ENCODE data around the gene KCNJ12. TPM values are rescaled to one million over a fixed set of nuclear protein-coding genes. Genes with fewer than 3 reads are reported as not detected.
"Not testable (repeated sequence)": the region's sequence is repeated elsewhere in the genome, so short reads cannot be mapped to it uniquely, and the experiment has no call there.

The KCNJ12 gene
- polyA plus RNA-seq, 1 donor, result 13.8 TPM

- no peak for DNase-seq (ENCODE audit: low read depth)
Observed at GRCh38 chr17:21385281-21385845, 9.2 kb downstream of the KCNJ12 start.

- DNase-seq (ENCODE audit: low read depth), result no peak
Observed at GRCh38 chr17:21387616-21388015, 11.5 kb downstream of the KCNJ12 start.

GRCh38 chr17:21388066-21388465, 11.9 kb downstream of the KCNJ12 start:
- no peak for DNase-seq (ENCODE audit: low read depth)

GRCh38 chr17:21388944-21389343, 12.8 kb downstream of the KCNJ12 start:
- no peak for DNase-seq (ENCODE audit: low read depth)

GRCh38 chr17:21389394-21389793, 13.2 kb downstream of the KCNJ12 start:
- no peak for DNase-seq (ENCODE audit: low read depth)

- DNase-seq (ENCODE audit: low read depth), result no peak
Observed at GRCh38 chr17:21390294-21390693, 14.1 kb downstream of the KCNJ12 start.

- no peak for DNase-seq (ENCODE audit: low read depth)
Observed at GRCh38 chr17:21392266-21392665, 16.1 kb downstream of the KCNJ12 start.

- DNase-seq (ENCODE audit: low read depth), result no peak
Observed at GRCh38 chr17:21394265-21394664, 18.1 kb downstream of the KCNJ12 start.

GRCh38 chr17:21395764-21396163, 19.6 kb downstream of the KCNJ12 start:
- no peak for DNase-seq (ENCODE audit: low read depth)

GRCh38 chr17:21396237-21396636, 20.1 kb downstream of the KCNJ12 start:
- DNase-seq (ENCODE audit: low read depth), result no peak

- no peak for DNase-seq (ENCODE audit: low read depth)
Observed at GRCh38 chr17:21397341-21398190, 21.4 kb downstream of the KCNJ12 start.

GRCh38 chr17:21399474-21400186, 23.5 kb downstream of the KCNJ12 start:
- DNase-seq (ENCODE audit: low read depth), result no peak

GRCh38 chr17:21400187-21400569, 24.0 kb downstream of the KCNJ12 start:
- not testable (repeated sequence) for DNase-seq (ENCODE audit: low read depth)

GRCh38 chr17:21400816-21401593, 24.8 kb downstream of the KCNJ12 start:
- DNase-seq (ENCODE audit: low read depth), result no peak

GRCh38 chr17:21402166-21402571, 26.0 kb downstream of the KCNJ12 start:
- not testable (repeated sequence) for DNase-seq (ENCODE audit: low read depth)

- DNase-seq (ENCODE audit: low read depth), result not testable (repeated sequence)
Observed at GRCh38 chr17:21402926-21403325, 26.8 kb downstream of the KCNJ12 start.

- not testable (repeated sequence) for DNase-seq (ENCODE audit: low read depth)
Observed at GRCh38 chr17:21404106-21404505, 27.9 kb downstream of the KCNJ12 start.

- not testable (repeated sequence) for DNase-seq (ENCODE audit: low read depth)
Observed at GRCh38 chr17:21404539-21404938, 28.4 kb downstream of the KCNJ12 start.

- DNase-seq (ENCODE audit: low read depth), result not testable (repeated sequence)
Observed at GRCh38 chr17:21404956-21405731, 29.0 kb downstream of the KCNJ12 start.

- DNase-seq (ENCODE audit: low read depth), result not testable (repeated sequence)
Observed at GRCh38 chr17:21405904-21406400, 29.8 kb downstream of the KCNJ12 start.
